Spleen (tissue), 11 donors: Measurements from ENCODE around the gene CELA1. TPM values are rescaled to one million over a fixed set of nuclear protein-coding genes. Genes with fewer than 3 reads are reported as not detected.
"Not testable (repeated sequence)": the region's sequence is repeated elsewhere in the genome, so short reads cannot be mapped to it uniquely, and the experiment has no call there.

Experiments used
- DNase-seq: peaks from one replicate; pipeline ENCODE4 v3.0.0-alpha.2; 2020
- H3K27ac ChIP-seq, 8 donors: fragments of 200-600 bp; sonication (generic) in 7 of 8; 1 replicate in 4 of 8; 2 replicates in 4 of 8; pipeline versions ENCODE4 v1.5.0 to v1.8.0; 2016 to 2021; ENCODE audit warnings: inconsistent platforms in 4 of 8, mild to moderate bottlenecking in 4 of 8, moderate library complexity in 1 of 8
- H3K27me3 ChIP-seq, 7 donors: fragments of 200-600 bp; sonication (generic) in 6 of 7; replicated peaks in 1 of 7; 1 replicate in 4 of 7; 2 replicates in 3 of 7; pipeline versions ENCODE4 v1.5.0 to v1.8.0; 2016 to 2021; ENCODE audit warnings: inconsistent platforms in 3 of 7, mild to moderate bottlenecking in 1 of 7
- H3K36me3 ChIP-seq, 6 donors: fragments of 200-600 bp; sonication (generic) in 5 of 6; 1 replicate in 4 of 6; 2 replicates in 2 of 6; pipeline versions ENCODE4 v1.5.0 to v1.8.0; 2016 to 2021; ENCODE audit warnings: inconsistent platforms in 2 of 6
- H3K4me1 ChIP-seq, 6 donors: fragments of 200-600 bp; sonication (generic) in 5 of 6; 1 replicate in 3 of 6; 2 replicates in 3 of 6; pipeline versions ENCODE4 v1.5.0 to v1.8.0; 2016 to 2021; ENCODE audit warnings: inconsistent platforms in 3 of 6
- H3K4me3 ChIP-seq, 8 donors: fragments of 200-600 bp; sonication (generic) in 7 of 8; 1 replicate in 4 of 8; 2 replicates in 4 of 8; pipeline versions ENCODE4 v1.5.0 to v1.8.0; 2016 to 2021; ENCODE audit warnings: inconsistent platforms in 4 of 8, mild to moderate bottlenecking in 4 of 8, moderate library complexity in 2 of 8
- H3K9me3 ChIP-seq, 8 donors: fragments of 200-600 bp; sonication (generic) in 7 of 8; 1 replicate in 4 of 8; 2 replicates in 4 of 8; pipeline versions ENCODE4 v1.5.0 to v1.8.0; 2016 to 2021; ENCODE audit warnings: inconsistent platforms in 4 of 8
- CTCF ChIP-seq, 11 experiments: fragments of 200-600 bp in 7 of 11; fragments of 450-650 bp in 4 of 11; sonication (generic) in 4 of 11; IDR thresholded peaks in 8 of 11; conservative IDR thresholded peaks in 3 of 11; 1 replicate in 7 of 11; 2 replicates in 4 of 11; pipeline versions ENCODE4 v1.4.0 to v1.8.0; 2016 to 2021; ENCODE audit warnings: antibody characterized with exemption in 11 of 11, inconsistent platforms in 4 of 11, mild to moderate bottlenecking in 1 of 11
- POLR2A ChIP-seq, 3 donors: fragments of 450-650 bp; IDR thresholded peaks; one replicate each; pipeline ENCODE4 v1.5.1; 2017; ENCODE audit warnings: antibody characterized with exemption in 3 of 3, mild to moderate bottlenecking in 1 of 3
- POLR2AphosphoS5 ChIP-seq, 3 donors: sonication (generic); formaldehyde crosslinking; IDR thresholded peaks; one replicate each; pipeline ENCODE4 v1.5.1; 2017; ENCODE audit warnings: antibody characterized with exemption in 3 of 3
- WGBS, 5 donors: extraction: QIAGEN DNeasy Blood & Tissue Kit in 3 of 5; methylation state at CpG; one replicate each; pipeline versions ENCODE4 v1.1.5 to v1.1.7; 2013 to 2018; 5-methylcytosine and 5-hydroxymethylcytosine counted together
- intact Hi-C: fragments of 100-400 bp; cut with DNase I; formaldehyde crosslinking; loops from one replicate; pipeline ENCODE4 v1.15.0; 2023; ENCODE audit warnings: low total_unique reads
- polyA plus RNA-seq, 3 donors: library from polyadenylated mRNA; stranded (reverse); fragments of 200-250 nt; gene quantifications; one replicate each; pipeline ENCODE4 v1.2.1, GENCODE V29; 2013
- total RNA-seq, 7 donors: library from RNA; depleted of rRNA in 3 of 7; stranded (reverse); fragments of >200 nt in 3 of 7; fragmentation: NEBNext Ultra II Directional in 4 of 7; extraction: Animal tissue kit (Norgen Biotek cat#: 25700) in 4 of 7; gene quantifications; one replicate each; pipeline versions ENCODE4 v1.1.0 to v1.2.1, GENCODE V29; 2016 to 2021
- donor health status: healthy with polysubstance abuse.
- donor health status: DM: no; HTN: no; CAD: no; lungs with moderate emphysema.
- donor health status: DM: no; HTN: no; CAD: no.
- donor health status: Bipolar disorder and iron deficiency.
- donor health status: healthy.
- donor health status: DM: no; HTN: no; CAD: no.
- donor health status: DM: yes; HTN: yes; CAD: no.

CELA1 gene
- total and polyA plus RNA-seq, 10 donors: 0.21 TPM; not detected in 9

GRCh38 chr12:51293696-51294095, 52.8 kb downstream of the CELA1 start:
- peaks cover 0 to 24% (median 8%) of the 10 kb centered on the region in 6 donors for H3K4me1 ChIP-seq
- H3K27me3 ChIP-seq: no peaks in the 10 kb centered on the region
- peaks cover 0 to 100% (median 55%) of the 10 kb centered on the region in 6 donors for H3K36me3 ChIP-seq
- no peaks in the 10 kb centered on the region for H3K9me3 ChIP-seq
- TF ChIP-seq POLR2A (IDR thresholded peaks at IDR 0.05) (no peak), CTCF (IDR thresholded peaks at IDR 0.05 in 8 of 11, conservative IDR thresholded peaks at IDR 0.05 in 3 of 11) (no peak), POLR2AphosphoS5 (IDR thresholded peaks at IDR 0.05) (no peak)
- H3K27ac ChIP-seq: no peak overlapping the region
- intact Hi-C loops: no loop called here
- DNase-seq: no peak
- no peak overlapping the region for H3K4me3 ChIP-seq

DNA sequence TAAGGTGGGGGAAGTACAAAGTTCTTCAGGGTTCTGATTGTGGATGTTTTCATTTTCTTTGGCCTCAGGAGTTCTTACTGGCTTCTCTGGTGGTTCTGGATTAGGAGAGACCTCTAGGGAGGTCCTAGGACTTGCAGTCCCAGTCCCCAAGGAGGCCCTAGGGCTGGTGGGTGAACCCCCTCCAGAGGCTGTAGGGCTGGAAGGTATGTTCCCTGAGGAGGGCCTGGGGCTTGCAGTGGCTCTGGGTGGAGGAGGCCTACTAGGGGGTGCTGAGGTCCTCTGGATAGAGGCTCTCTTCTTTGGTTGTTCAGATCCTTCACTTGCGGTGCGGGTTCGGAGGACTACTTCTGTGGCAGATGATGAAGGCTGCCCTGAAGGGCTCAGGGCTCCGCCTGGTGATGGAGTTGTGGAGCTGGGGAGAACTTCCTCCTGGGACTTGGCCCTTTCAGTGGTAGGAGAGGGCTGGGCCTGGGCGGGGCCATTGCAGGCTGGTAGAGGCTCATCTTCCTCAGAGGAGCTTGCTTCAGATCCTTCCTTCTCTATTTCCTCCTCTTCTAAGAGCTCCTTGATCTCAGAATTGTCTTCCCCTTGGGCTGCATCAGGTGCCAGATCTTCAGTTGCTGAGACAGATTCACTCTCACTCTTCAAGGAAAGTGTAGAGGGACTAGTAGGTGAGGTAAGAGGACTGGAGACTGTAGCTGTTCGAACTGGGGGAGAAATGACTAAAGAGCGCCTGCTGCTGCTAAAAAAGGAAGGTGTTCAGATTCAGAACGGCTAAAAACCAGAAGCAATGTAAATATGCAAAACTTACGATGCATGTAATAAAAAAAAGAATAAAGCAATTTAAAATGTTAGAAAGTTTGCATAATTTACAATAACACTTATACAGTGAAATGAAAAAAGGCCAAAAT, 54.6 kb downstream of the CELA1 start:
- H3K4me1 ChIP-seq: peaks cover 0 to 24% (median 8%) of the 10 kb centered on the region in 6 donors
- peak; percentile 91 for DNase-seq
- intact Hi-C loops, H3K27me3 ChIP-seq, H3K4me3 ChIP-seq, H3K9me3 ChIP-seq: not testable (repeated sequence)
- peaks cover 0 to 100% (median 53%) of the 10 kb centered on the region in 6 donors for H3K36me3 ChIP-seq
- WGBS, 5 donors: 56 to 72% (median 66%) methylated on average over 7 to 9 of the region's 9 CpGs
- peak overlapping the region in 6 of 8 donors; percentile 26 to 77 (median 46) for H3K27ac ChIP-seq

DNA sequence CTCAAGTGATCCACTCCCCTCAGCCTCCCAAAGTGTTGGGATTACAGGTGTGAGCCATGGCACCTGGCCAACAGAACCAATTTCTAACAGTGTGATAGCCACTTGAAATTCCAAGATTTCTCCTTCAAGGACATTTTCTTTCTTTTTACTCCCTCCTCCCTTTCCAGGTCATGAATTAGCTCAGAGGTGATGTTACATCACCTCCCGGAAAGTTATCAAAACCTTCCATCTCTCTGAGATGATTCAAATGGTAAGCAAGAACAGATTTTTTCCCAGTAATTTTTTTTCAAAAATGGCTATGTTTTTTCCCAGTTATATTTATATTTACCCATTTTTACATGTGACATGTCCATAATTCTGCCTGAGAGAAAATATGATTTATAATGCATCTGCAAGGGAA, 60.6 kb downstream of the CELA1 start:
- Histone ChIP-seq H3K9me3 (no peaks in the 10 kb centered on the region), H3K27me3 (no peaks in the 10 kb centered on the region), H3K4me3 (no peak overlapping the region), H3K36me3 (peaks cover 0 to 100% (median 54%) of the 10 kb centered on the region in 6 donors), H3K4me1 (peaks cover 0 to under 1% (median 0%) of the 10 kb centered on the region in 6 donors), H3K27ac (no peak overlapping the region)
- DNase-seq: no peak
- TF ChIP-seq POLR2A (IDR thresholded peaks at IDR 0.05): no peak
- no peak for TF ChIP-seq POLR2AphosphoS5 (IDR thresholded peaks at IDR 0.05)
- TF ChIP-seq CTCF (IDR thresholded peaks at IDR 0.05 in 8 of 11, conservative IDR thresholded peaks at IDR 0.05 in 3 of 11): no peak
- WGBS, 5 donors: 88 to 100% (median 93%) methylated on average over 1 of the region's 1 CpG
- intact Hi-C loops: no loop called here

GRCh38 chr12:51281202-51281924, 65.1 kb downstream of the CELA1 start:
- DNase-seq: no peak
- Histone ChIP-seq H3K27me3 (no peaks in the 10 kb centered on the region), H3K27ac (no peak overlapping the region), H3K36me3 (peaks cover 0 to 65% (median 33%) of the 10 kb centered on the region in 6 donors), H3K9me3 (no peaks in the 10 kb centered on the region), H3K4me1 (peaks cover 0 to 9% (median 0%) of the 10 kb centered on the region in 6 donors), H3K4me3 (no peak overlapping the region)
- TF ChIP-seq POLR2A (IDR thresholded peaks at IDR 0.05): no peak
- no peak for TF ChIP-seq POLR2AphosphoS5 (IDR thresholded peaks at IDR 0.05)
- no peak for TF ChIP-seq CTCF (IDR thresholded peaks at IDR 0.05 in 8 of 11, conservative IDR thresholded peaks at IDR 0.05 in 3 of 11)
- 86 to 95% (median 93%) methylated on average over 4 of the region's 4 CpGs for WGBS, 5 donors
- intact Hi-C loops: no loop called here

Other genes starting within 250 kb of the CELA1 start
- 10 to 100 TPM; 17.9 to 33.1 (median 24.8) TPM for gene TFCP2, start 173.5 kb downstream of the CELA1 start, total RNA-seq
- 10 to 100 TPM; 10.2 to 13.8 (median 10.9) TPM for gene TFCP2, start 173.5 kb downstream of the CELA1 start, polyA plus RNA-seq
- 10 to 100 TPM; 17.1 to 27.1 (median 20.5) TPM for gene POU6F1, start 128.6 kb downstream of the CELA1 start, total RNA-seq
- 10 to 100 TPM in 2 of 3 donors, 1 to 10 TPM in 1; 3.9 to 14.7 (median 10.0) TPM for gene POU6F1, start 128.6 kb downstream of the CELA1 start, polyA plus RNA-seq
- gene DAZAP2, start 107.9 kb downstream of the CELA1 start, total RNA-seq: 100 to 1,000 TPM; 237 to 493 (median 306) TPM
- gene DAZAP2, start 107.9 kb downstream of the CELA1 start, polyA plus RNA-seq: 100 to 1,000 TPM; 181 to 329 (median 237) TPM
- gene SMAGP, start 76.3 kb downstream of the CELA1 start, total RNA-seq: 10 to 100 TPM in 5 of 7 donors, 1 to 10 TPM in 2; 8.6 to 18.1 (median 13.4) TPM
- gene SMAGP, start 76.3 kb downstream of the CELA1 start, polyA plus RNA-seq: 10 to 100 TPM in 1 of 3 donors, 1 to 10 TPM in 2; 8.2 to 10.8 (median 9.5) TPM
- gene BIN2, start 22.5 kb downstream of the CELA1 start, total RNA-seq: 100 to 1,000 TPM in 3 of 7 donors, 10 to 100 TPM in 4; 71.5 to 116 (median 92.1) TPM
- 10 to 100 TPM; 23.3 to 28.6 (median 24.7) TPM for gene BIN2, start 22.5 kb downstream of the CELA1 start, polyA plus RNA-seq
- 10 to 100 TPM; 15.6 to 29.4 (median 21.7) TPM for gene GALNT6, start 44.7 kb upstream of the CELA1 start, total RNA-seq
- gene GALNT6, start 44.7 kb upstream of the CELA1 start, polyA plus RNA-seq: 1 to 10 TPM; 5.8 to 8.5 (median 6.8) TPM
- 1 to 10 TPM; 4.3 to 9.7 (median 5.7) TPM for gene SLC4A8, start 78.2 kb upstream of the CELA1 start, total RNA-seq
- gene SLC4A8, start 78.2 kb upstream of the CELA1 start, polyA plus RNA-seq: 1 to 10 TPM in 2 of 3 donors, under 1 TPM in 1; 0.88 to 1.8 (median 1.4) TPM
- gene SCN8A, start 244.6 kb upstream of the CELA1 start, total RNA-seq: 1 to 10 TPM; 2.9 to 4.7 (median 3.1) TPM
- gene SCN8A, start 244.6 kb upstream of the CELA1 start, polyA plus RNA-seq: under 1 TPM; 0.17 to 0.41 (median 0.38) TPM